NT2/D1 (cell line): Measurements from ENCODE around the gene SLC39A6.

Experiments
- SUZ12 ChIP-seq: IDR thresholded peaks from 2 replicates; pipeline ENCODE4 v1.6.1; 2011; ENCODE audit not compliant: insufficient read length, insufficient read depth; ENCODE audit errors: extremely low read depth
- ZNF274 ChIP-seq: IDR thresholded peaks from 2 replicates; pipeline ENCODE4 v1.6.1; 2011; ENCODE audit warnings: mild to moderate bottlenecking, low read depth, low read length

DNA sequence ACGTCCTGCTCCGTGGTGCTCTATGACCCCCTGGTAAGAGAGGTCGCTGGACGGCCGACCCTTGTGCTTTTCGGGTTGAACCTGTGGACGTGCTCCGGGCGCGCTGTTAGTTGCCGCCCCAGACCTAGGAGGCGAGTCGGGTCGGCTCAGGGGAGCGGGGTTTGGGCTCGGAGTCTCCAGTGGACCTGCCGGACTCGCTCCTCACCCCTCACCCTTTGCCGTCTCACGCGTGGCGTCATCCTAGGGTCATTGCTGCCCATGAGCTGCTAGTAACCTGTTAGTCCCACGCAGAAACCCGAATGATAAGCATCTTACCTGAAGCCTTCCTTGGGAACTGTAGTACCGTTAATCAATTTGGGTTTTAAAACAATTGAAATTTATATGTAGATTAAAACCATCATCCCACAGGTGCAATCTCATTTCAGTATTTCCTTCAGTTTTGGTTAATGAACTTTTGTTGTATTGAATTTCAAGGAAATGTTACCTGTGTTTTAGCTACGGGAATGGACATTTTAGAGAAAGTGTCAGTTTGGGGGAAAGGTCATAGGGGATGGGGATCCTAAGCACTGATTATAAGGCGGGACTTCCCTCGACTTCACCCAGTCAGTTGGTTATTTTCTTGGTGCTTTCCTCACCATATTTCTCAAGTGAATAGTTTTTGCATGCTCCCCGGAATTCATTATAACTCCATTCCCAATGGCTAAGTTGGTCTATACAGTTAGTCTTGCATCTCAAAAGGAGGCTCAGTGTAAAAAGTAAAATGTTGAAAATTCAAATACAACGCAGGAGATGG, 1.1 kb upstream of the SLC39A6 start:
- TF ChIP-seq SUZ12 (no peak), ZNF274 (no peak)
